GM12878 (cell line): Measurements from ENCODE around the gene CYP8B1. TPM values are rescaled to one million over a fixed set of nuclear protein-coding genes. Genes with fewer than 3 reads are reported as not detected.

Experiments
- ATAC-seq: fragments of 200-7000 bp; cut with Tn5 transposase; 3 replicates; pipeline ENCODE4 v1.9.1; 2020; ENCODE audit warnings: mild to moderate bottlenecking, moderate library complexity
- BruUV-seq: library from RNA; stranded (reverse); fragments of 400-500 nt; replicated peaks from 2 replicates; lab custom pipeline; 2021; lab: Mats Ljungman, UMichigan
- CTCF ChIA-PET: fragments of 300-600 bp; sonication (Branson Sonifier 250); formaldehyde crosslinking; extraction: SDS; loops from one replicate; lab custom pipeline; 2021; ENCODE audit warnings: inconsistent platforms; lab: Yijun Ruan, JAX
- POLR2A ChIA-PET: fragments of 350-600 bp; formaldehyde crosslinking; extraction: SDS; loops from one replicate; lab custom pipeline; 2021; ENCODE audit warnings: inconsistent platforms; lab: Charles Lee
- RAD21 ChIA-PET: fragments of 300-600 bp; sonication (Branson Sonifier 250); formaldehyde crosslinking; loops from one replicate; lab custom pipeline; 2023; ENCODE audit warnings: antibody characterized with exemption; ENCODE audit not compliant: unreplicated experiment; lab: Charles Lee
- SMC1A ChIA-PET: fragments of 300-600 bp; sonication (Branson Sonifier 250); formaldehyde crosslinking; loops from one replicate; lab custom pipeline; 2023; ENCODE audit not compliant: unreplicated experiment, uncharacterized antibody; lab: Charles Lee
- DNase-seq: peaks from one replicate; pipeline ENCODE4 v3.0.0-alpha.2; 2011; ENCODE audit warnings: low read depth, low spot score
- FAIRE-seq: peaks from 3 replicates; lab custom pipeline; 2011; peaks lifted over from hg19 to GRCh38; lab: Jason Lieb, UNC
- H2AFZ ChIP-seq: 2 replicates; pipeline ENCODE4 v1.6.0; 2011; ENCODE audit warnings: low read depth, low read length, control low read depth; ENCODE audit not compliant: control insufficient read depth
- H3K27ac ChIP-seq: 2 replicates; pipeline ENCODE4 v1.5.1; 2011; ENCODE audit warnings: control low read depth; ENCODE audit not compliant: control insufficient read depth, insufficient read depth
- H3K27me3 ChIP-seq, 2 experiments: replicated peaks in 1 of 2; 2 replicates each; pipeline versions ENCODE4 v1.6.0 to v1.6.1; 2011; ENCODE audit warnings: low read length in 1 of 2; ENCODE audit not compliant: control insufficient read depth in 2 of 2, insufficient read depth in 2 of 2
- H3K36me3 ChIP-seq, 2 experiments: 2 replicates each; pipeline ENCODE4 v1.5.1; 2011; ENCODE audit warnings: low read length in 1 of 2; ENCODE audit not compliant: control insufficient read depth in 2 of 2, insufficient read depth in 2 of 2
- H3K4me1 ChIP-seq: 2 replicates; pipeline ENCODE4 v1.6.1; 2011; ENCODE audit warnings: mild to moderate bottlenecking, low read length, moderate library complexity, mixed read lengths; ENCODE audit not compliant: control insufficient read depth, insufficient read depth
- H3K4me2 ChIP-seq: 2 replicates; pipeline ENCODE4 v1.6.0; 2011; ENCODE audit warnings: control low read depth; ENCODE audit not compliant: control insufficient read depth, insufficient read depth
- H3K4me3 ChIP-seq: fragments of 200-600 bp; sonication (generic); 2 replicates; pipeline ENCODE4 v1.5.1; 2016
- H3K79me2 ChIP-seq: 2 replicates; pipeline ENCODE4 v1.6.0; 2011; ENCODE audit warnings: low read length; ENCODE audit not compliant: control insufficient read depth, insufficient read depth
- H3K9ac ChIP-seq: 2 replicates; pipeline ENCODE4 v1.8.0; 2011; ENCODE audit warnings: low read length, control low read depth, mixed read lengths; ENCODE audit not compliant: control insufficient read depth, insufficient read depth
- H3K9me3 ChIP-seq: replicated peaks from 3 replicates; pipeline ENCODE4 v1.5.1; 2011; ENCODE audit warnings: mild to moderate bottlenecking, low read length; ENCODE audit not compliant: control insufficient read depth, insufficient read depth
- H4K20me1 ChIP-seq: 2 replicates; pipeline ENCODE4 v1.6.0; 2011; ENCODE audit not compliant: control insufficient read depth, insufficient read depth
- E2F4 ChIP-seq: IDR thresholded peaks from 2 replicates; pipeline ENCODE4 v1.6.1; 2012; ENCODE audit warnings: low read depth, low read length, improper control_type of control experiment
- E2F8 ChIP-seq: fragments of 450-650 bp; IDR thresholded peaks from 2 replicates; pipeline ENCODE4 v1.6.1; 2018; ENCODE audit warnings: mild to moderate bottlenecking, low read depth, moderate library complexity; ENCODE audit not compliant: partially characterized antibody
- EP300 ChIP-seq, 2 experiments: fragments of 150-350 bp in 1 of 2; IDR thresholded peaks; 2 replicates each; pipeline ENCODE4 v1.6.1; 2011 to 2012; ENCODE audit warnings: low read depth in 2 of 2, low read length in 2 of 2, borderline replicate concordance in 1 of 2, improper control_type of control experiment in 1 of 2, inconsistent platforms in 1 of 2; ENCODE audit not compliant: control insufficient read depth in 1 of 2
- HDGF ChIP-seq: fragments of 450-650 bp; IDR thresholded peaks from 2 replicates; pipeline ENCODE4 v1.6.1; 2016; ENCODE audit warnings: antibody characterized with exemption
- LARP7 ChIP-seq: fragments of 450-650 bp; IDR thresholded peaks from 2 replicates; pipeline ENCODE4 v1.6.1; 2017; ENCODE audit warnings: mild to moderate bottlenecking
- NR2F1 ChIP-seq: fragments of 450-650 bp; conservative IDR thresholded peaks from 2 replicates; pipeline ENCODE4 v1.6.1; 2017; ENCODE audit warnings: mild to moderate bottlenecking
- PAX5 ChIP-seq: IDR thresholded peaks from 2 replicates; pipeline ENCODE4 v1.6.1; 2011; ENCODE audit warnings: low read depth, low read length, borderline replicate concordance
- RBBP5 ChIP-seq: fragments of 200-600 bp; sonication (generic); conservative IDR thresholded peaks from 2 replicates; pipeline ENCODE4 v1.6.1; 2016
- RCOR1 ChIP-seq: conservative IDR thresholded peaks from 2 replicates; pipeline ENCODE4 v1.6.1; 2012; ENCODE audit warnings: low read depth, low read length, improper control_type of control experiment
- SIN3A ChIP-seq: IDR thresholded peaks from 2 replicates; pipeline ENCODE4 v1.6.1; 2012; ENCODE audit warnings: low read depth, low read length, improper control_type of control experiment
- SMARCA5 ChIP-seq: fragments of 450-650 bp; IDR thresholded peaks from 2 replicates; pipeline ENCODE4 v1.6.1; 2017; ENCODE audit warnings: mild to moderate bottlenecking
- SREBF1 ChIP-seq: IDR thresholded peaks from 2 replicates; pipeline ENCODE4 v1.6.1; 2012; ENCODE audit warnings: mild to moderate bottlenecking, low read length
- USF1 ChIP-seq: IDR thresholded peaks from 2 replicates; pipeline ENCODE4 v1.6.1; 2011; ENCODE audit warnings: borderline replicate concordance, low read depth, mild to moderate bottlenecking, moderate library complexity, mixed read lengths, low read length; ENCODE audit not compliant: insufficient read depth; ENCODE audit errors: extremely low read length
- YY1 ChIP-seq: IDR thresholded peaks from 2 replicates; pipeline ENCODE4 v1.6.1; 2011; ENCODE audit warnings: low read depth, mild to moderate bottlenecking, low read length
- ZBTB11 ChIP-seq: fragments of 450-650 bp; formaldehyde crosslinking; IDR thresholded peaks from 2 replicates; pipeline ENCODE4 v1.5.0; 2022; ENCODE audit warnings: mild to moderate bottlenecking, missing genetic modification characterization
- ZNF207 ChIP-seq: fragments of 450-650 bp; IDR thresholded peaks from 2 replicates; pipeline ENCODE4 v1.6.1; 2014; ENCODE audit warnings: antibody characterized with exemption, mild to moderate bottlenecking, borderline replicate concordance
- ZNF384 ChIP-seq: IDR thresholded peaks from 2 replicates; pipeline ENCODE4 v1.6.1; 2012; ENCODE audit warnings: low read depth, mild to moderate bottlenecking, low read length, improper control_type of control experiment, borderline replicate concordance
- WGBS: methylation state at CpG from one replicate; pipeline ENCODE4 v1.1.6; 2016; ENCODE audit warnings: low lambda C conversion rate; ENCODE audit not compliant: insufficient replicate concordance, insufficient coverage; ENCODE audit errors: missing lambda C conversion rate; 5-methylcytosine and 5-hydroxymethylcytosine counted together
- in situ Hi-C: fragments of 300-500 bp; cut with MboI; formaldehyde crosslinking; loops from 9 replicates; pipeline ENCODE4 v1.14.3; 2018; ENCODE audit warnings: mixed read lengths
- intact Hi-C: fragments of 100-400 bp; cut with micrococcal nuclease; formaldehyde crosslinking; loops from one replicate; pipeline ENCODE4 v1.14.2; 2022; ENCODE audit not compliant: unreplicated experiment
- polyA plus RNA-seq, 11 experiments: library from polyadenylated mRNA; depleted of rRNA in 4 of 11; unstranded in 6 of 11; stranded (reverse) in 5 of 11; fragments of >200 nt; fragmentation: Nextera tagmentation in 4 of 11; fragmentation: Illumina TruSeq in 1 of 11; extraction: Ambion mirVana in 4 of 11; extraction: Trizol in 1 of 11; gene quantifications; 1 replicate in 1 of 11; 2 replicates in 10 of 11; pipeline versions ENCODE4 v1.2.1 to v1.2.3, GENCODE V29; 2011 to 2016; ENCODE audit warnings: inconsistent platforms in 2 of 11, missing spikeins in 2 of 11, low read depth in 1 of 11
- total RNA-seq, 4 experiments: library from RNA; depleted of rRNA in 3 of 4; stranded (reverse); fragments of >200 nt in 3 of 4; fragmentation: Illumina TruSeq in 1 of 4; extraction: Trizol in 1 of 4; gene quantifications; 2 replicates each; pipeline versions ENCODE4 v1.2.1 to v1.2.3, GENCODE V29; 2013 to 2021

Gene CYP8B1
- total and polyA plus RNA-seq, 10 of the 15 experiments (the other 5 are each of a cell fraction or from before 2014, with no cell fraction given) = 0.08 TPM; not detected in 9

GRCh38 chr3:42871592-42872196, 4.0 kb downstream of the CYP8B1 start:
- Histone ChIP-seq H3K27me3 (no peaks in the 10 kb centered on the region), H4K20me1 (no peaks in the 10 kb centered on the region), H3K79me2 (no peaks in the 10 kb centered on the region), H3K36me3 (no peaks in the 10 kb centered on the region), H3K9me3 (no peaks in the 10 kb centered on the region), H2AFZ (no peak overlapping the region), H3K4me2 (no peak overlapping the region), H3K4me1 (no peaks in the 10 kb centered on the region), H3K27ac (no peak overlapping the region), H3K4me3 (no peak overlapping the region), H3K9ac (no peak overlapping the region)
- ChIA-PET RAD21 (no interaction called here), POLR2A (no interaction called here), CTCF (interaction anchor here (4.0 kb wide), 1 partner anchor 10 kb away, joined by 16 read pairs; no protein-coding TSS in a partner anchor), SMC1A (no interaction called here)
- 36% methylated on average over 5 of the region's 5 CpGs for WGBS
- FAIRE-seq (no peak), ATAC-seq (no peak), DNase-seq (no peak)
- in situ Hi-C loops (no loop called here), intact Hi-C loops (no loop called here)
- no TSS peak for BruUV-seq
- TF ChIP-seq NR2F1 (no peak), RCOR1 (no peak), SREBF1 (no peak), LARP7 (no peak), RBBP5 (no peak), YY1 (no peak), USF1 (no peak), E2F4 (no peak), EP300 (IDR thresholded peaks at IDR 0.05; ENCODE audit: borderline replicate concordance in 1 of 2, control insufficient read depth in 1 of 2, low read depth in 2 of 2, low read length in 2 of 2) (no peak), SMARCA5 (no peak), E2F8 (no peak), ZNF384 (no peak), PAX5 (no peak), ZBTB11 (CRISPR knock-in tag) (no peak), SIN3A (no peak), HDGF (no peak), ZNF207 (no peak)
